LNCAP (cell line): Measurements from ENCODE around the gene TUBGCP5.

Experiments used
- CTCF ChIP-seq: fragments of 450-650 bp; IDR thresholded peaks from 2 replicates; pipeline ENCODE4 v1.5.1; 2017; ENCODE audit warnings: mild to moderate bottlenecking

TUBGCP5 gene

GRCh38 chr15:23039143-23039916 lies at the start of gene TUBGCP5:
Gene TUBGCP5, minus strand, starts transcription at chr15:23039569. Its CDS starts 26 bp downstream, at chr15:23039543.
- no peak; the same call in 1 of the 2 replicates for TF ChIP-seq CTCF

DNA sequence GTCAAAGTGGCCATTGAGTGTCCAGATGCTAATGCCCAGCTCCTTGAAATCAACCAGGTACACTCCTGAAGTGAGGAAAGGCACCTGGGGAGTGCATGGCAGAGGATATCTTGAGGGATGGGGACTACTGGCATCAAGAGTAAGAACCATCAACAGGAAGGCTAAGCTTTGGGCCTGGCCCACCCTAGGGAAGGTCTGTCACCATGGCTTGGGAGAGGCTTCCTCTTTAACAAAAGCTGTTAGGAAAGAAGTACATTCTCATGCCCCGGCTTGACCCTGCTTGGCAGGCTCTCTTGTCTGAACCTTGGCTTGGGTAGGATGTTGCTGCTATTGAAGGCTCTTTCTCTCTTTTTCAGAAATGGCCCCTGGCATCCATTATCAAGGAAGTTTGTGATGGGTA lies 43.7 kb upstream of the TUBGCP5 start:
- no peak for TF ChIP-seq CTCF

DNA sequence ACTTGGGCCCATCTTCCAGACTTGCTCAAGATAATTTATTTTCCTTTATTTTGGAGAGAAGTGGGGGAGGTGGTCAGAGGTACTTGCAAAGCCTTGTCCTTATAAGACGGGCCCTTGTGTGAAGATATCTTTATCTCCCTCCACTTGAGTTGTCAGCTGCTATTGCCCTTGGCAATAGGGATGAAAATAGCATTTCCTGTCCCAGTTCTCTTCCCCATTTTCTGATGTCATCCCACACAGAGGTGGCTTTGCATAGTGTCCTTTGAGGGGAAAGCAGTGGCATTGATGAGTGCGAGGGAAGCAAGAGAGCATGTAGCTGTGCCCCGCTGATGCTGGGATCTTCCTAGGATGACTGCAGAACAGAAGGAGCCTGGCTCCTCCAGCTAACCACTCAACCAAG lies 41.9 kb upstream of the TUBGCP5 start:
- no peak for TF ChIP-seq CTCF

GRCh38 chr15:23079766-23080165 lies 40.4 kb upstream of the TUBGCP5 start:
- no peak for TF ChIP-seq CTCF

GRCh38 chr15:23075927-23076326 lies 36.6 kb upstream of the TUBGCP5 start:
- TF ChIP-seq CTCF = no peak

DNA sequence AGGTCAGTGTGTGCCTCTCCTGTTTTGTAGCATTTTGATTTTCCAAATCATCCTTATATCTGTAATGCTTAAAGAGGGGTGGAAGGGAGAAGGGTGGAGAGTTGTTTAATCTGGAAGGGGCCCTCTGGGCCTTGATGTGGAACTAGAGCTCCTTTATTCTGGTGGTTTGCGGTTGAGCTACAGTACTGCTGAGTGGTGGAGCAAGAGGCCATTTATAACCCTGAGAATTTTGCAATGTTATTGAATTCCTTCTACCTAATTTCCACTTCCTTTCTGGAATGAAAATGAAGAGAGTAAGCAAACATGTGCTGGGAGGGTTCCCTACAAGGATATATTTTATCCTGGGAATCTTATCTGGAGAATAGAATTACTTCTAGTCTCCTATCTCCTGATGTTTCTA lies 35.3 kb upstream of the TUBGCP5 start:
- TF ChIP-seq CTCF = no peak

DNA sequence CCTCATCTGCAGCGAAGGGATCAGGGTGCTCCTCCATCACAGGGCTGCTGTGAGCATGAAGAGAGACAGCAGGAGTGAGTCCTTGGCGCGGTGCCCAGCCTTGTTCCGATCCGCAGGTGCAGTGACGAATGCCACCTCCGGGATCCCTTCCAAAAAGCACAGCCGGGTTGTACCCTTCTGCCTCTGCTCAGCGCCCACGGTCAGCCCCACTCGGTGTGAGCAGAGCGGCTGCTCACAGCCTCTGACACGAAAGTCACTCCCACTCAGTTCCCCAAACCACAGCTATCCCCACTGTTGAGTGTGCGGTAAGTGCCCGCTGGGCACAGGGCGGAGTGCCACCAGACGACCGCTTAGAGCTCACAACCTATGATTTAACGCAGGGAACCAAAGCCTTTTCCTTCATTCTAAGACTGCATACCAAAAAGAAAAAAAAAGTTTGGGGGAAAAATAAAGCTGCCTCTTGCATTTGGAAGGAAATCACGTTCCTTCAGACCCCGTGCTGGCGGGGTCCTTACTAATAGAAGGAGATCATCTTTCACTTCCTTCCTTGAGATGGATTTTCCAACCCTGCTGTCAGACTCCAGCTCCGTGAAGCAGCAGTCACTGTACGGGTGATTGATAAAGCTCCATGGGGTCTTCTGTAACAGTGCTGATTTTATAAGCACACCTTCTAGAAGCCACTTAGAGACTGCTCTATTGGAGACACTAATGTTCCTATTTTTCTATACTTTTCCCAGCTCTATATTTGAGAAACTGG lies 34.7 kb upstream of the TUBGCP5 start:
- no peak for TF ChIP-seq CTCF
